SJCRH30 (cell line): ENCODE measurements around the gene TUBA8. TPM values are rescaled to one million over a fixed set of nuclear protein-coding genes. Genes with fewer than 3 reads are reported as not detected.

ENCODE experiments used
- total RNA-seq: library from RNA; depleted of rRNA; stranded (reverse); fragments of >200 nt; shearing (Covaris generic); gene quantifications from 2 replicates; pipeline ENCODE4 v1.2.3, GENCODE V29; 2014; rRNA removed

The TUBA8 gene
- total RNA-seq, 1 experiment from 2014 or later = 0.89 TPM

Other genes with a start within 250 kb of the TUBA8 start
- gene MICAL3, start 86.2 kb upstream of the TUBA8 start, total RNA-seq = 21.9 and 26.1 TPM in 2 replicates
- gene PEX26, start 32.8 kb upstream of the TUBA8 start, total RNA-seq = 14.4 and 16.4 TPM in 2 replicates
- gene USP18, start 39.4 kb downstream of the TUBA8 start, total RNA-seq = 3.1 and 3.7 TPM in 2 replicates